GM12878 (cell line): ENCODE data around the gene SRSF9. TPM values are rescaled to one million over a fixed set of nuclear protein-coding genes. Genes with fewer than 3 reads are reported as not detected.

Source experiments
- CHD4 ChIP-seq: fragments of 200-600 bp; sonication (generic); IDR thresholded peaks from 2 replicates; pipeline ENCODE4 v1.6.1; 2016; ENCODE audit warnings: mild to moderate bottlenecking
- CREB1 ChIP-seq: IDR thresholded peaks from 2 replicates; pipeline ENCODE4 v1.6.1; 2012; ENCODE audit warnings: low read depth, mild to moderate bottlenecking, inconsistent platforms
- HCFC1 ChIP-seq: fragments of 150-350 bp; IDR thresholded peaks from 2 replicates; pipeline ENCODE4 v1.6.1; 2014; ENCODE audit warnings: low read length
- KDM1A ChIP-seq: fragments of 200-600 bp; sonication (generic); IDR thresholded peaks from 2 replicates; pipeline ENCODE4 v1.6.1; 2016; ENCODE audit warnings: borderline replicate concordance
- MTA2 ChIP-seq: fragments of 450-650 bp; IDR thresholded peaks from 2 replicates; pipeline ENCODE4 v1.6.1; 2016; ENCODE audit warnings: low read depth, mild to moderate bottlenecking, moderate library complexity
- MTA3 ChIP-seq: IDR thresholded peaks from 2 replicates; pipeline ENCODE4 v1.6.1; 2012; ENCODE audit warnings: low read length, inconsistent platforms, borderline replicate concordance
- MXI1 ChIP-seq: fragments of 150-350 bp; IDR thresholded peaks from 2 replicates; pipeline ENCODE4 v1.6.1; 2011; ENCODE audit warnings: low read depth, mild to moderate bottlenecking, inconsistent platforms, low read length, improper control_type of control experiment
- POLR2AphosphoS2 ChIP-seq: IDR thresholded peaks from 2 replicates; pipeline ENCODE4 v1.6.1; 2011; ENCODE audit warnings: low read depth, mild to moderate bottlenecking, low read length, improper control_type of control experiment, moderate library complexity
- SUPT20H ChIP-seq: IDR thresholded peaks from 2 replicates; pipeline ENCODE4 v1.6.1; 2011; ENCODE audit warnings: low read depth, mild to moderate bottlenecking, low read length, moderate library complexity, borderline replicate concordance; ENCODE audit not compliant: control insufficient read depth
- TCF12 ChIP-seq: IDR thresholded peaks from 2 replicates; pipeline ENCODE4 v1.6.1; 2011; ENCODE audit warnings: low read depth, mild to moderate bottlenecking, low read length
- YBX1 ChIP-seq: fragments of 450-650 bp; IDR thresholded peaks from 2 replicates; pipeline ENCODE4 v1.6.1; 2016; ENCODE audit warnings: antibody characterized with exemption
- ZNF24 ChIP-seq: fragments of 450-650 bp; IDR thresholded peaks from 2 replicates; pipeline ENCODE4 v1.6.1; 2017; ENCODE audit warnings: antibody characterized with exemption, mild to moderate bottlenecking
- polyA plus RNA-seq, 11 experiments: library from polyadenylated mRNA; depleted of rRNA in 4 of 11; unstranded in 6 of 11; stranded (reverse) in 5 of 11; fragments of >200 nt; fragmentation: Nextera tagmentation in 4 of 11; fragmentation: Illumina TruSeq in 1 of 11; extraction: Ambion mirVana in 4 of 11; extraction: Trizol in 1 of 11; gene quantifications; 1 replicate in 1 of 11; 2 replicates in 10 of 11; pipeline versions ENCODE4 v1.2.1 to v1.2.3, GENCODE V29; 2011 to 2016; ENCODE audit warnings: inconsistent platforms in 2 of 11, missing spikeins in 2 of 11, low read depth in 1 of 11
- total RNA-seq, 4 experiments: library from RNA; depleted of rRNA in 3 of 4; stranded (reverse); fragments of >200 nt in 3 of 4; fragmentation: Illumina TruSeq in 1 of 4; extraction: Trizol in 1 of 4; gene quantifications; 2 replicates each; pipeline versions ENCODE4 v1.2.1 to v1.2.3, GENCODE V29; 2013 to 2021
- TF ChIP-seq, protein P1 (sequence below): IDR thresholded peaks from 2 replicates; pipeline ENCODE4 v1.6.1; 2012; ENCODE audit warnings: low read depth, low read length, improper control_type of control experiment
- TF ChIP-seq, protein P2 (sequence below): fragments of 450-650 bp; IDR thresholded peaks from 2 replicates; pipeline ENCODE4 v1.6.1; 2016; ENCODE audit warnings: mild to moderate bottlenecking
- TF ChIP-seq, protein P3 (sequence below): fragments of 450-650 bp; IDR thresholded peaks from 2 replicates; pipeline ENCODE4 v1.6.1; 2017; ENCODE audit warnings: mild to moderate bottlenecking, low read depth, inconsistent platforms; ENCODE audit not compliant: poor library complexity, severe bottlenecking
- TF ChIP-seq, protein P4 (sequence below): fragments of 450-650 bp; formaldehyde crosslinking; IDR thresholded peaks from 2 replicates; pipeline ENCODE4 v1.5.0; 2022; ENCODE audit warnings: mild to moderate bottlenecking, missing genetic modification characterization
- TF ChIP-seq, protein P5 (sequence below): IDR thresholded peaks from 2 replicates; pipeline ENCODE4 v1.6.1; 2011; ENCODE audit warnings: borderline replicate concordance, low read depth, mild to moderate bottlenecking, moderate library complexity, low read length; ENCODE audit not compliant: insufficient read depth, poor library complexity, severe bottlenecking
- TF ChIP-seq, protein P6 (sequence below), 3 experiments: IDR thresholded peaks in 2 of 3; conservative IDR thresholded peaks in 1 of 3; 2 replicates each; pipeline ENCODE4 v1.5.1; 2011; ENCODE audit warnings: low read depth in 3 of 3, low read length in 3 of 3, mild to moderate bottlenecking in 3 of 3, control low read depth in 2 of 3, moderate library complexity in 2 of 3, inconsistent platforms in 1 of 3, mixed read lengths in 1 of 3; ENCODE audit not compliant: control insufficient read depth in 2 of 3, insufficient read depth in 1 of 3; ENCODE audit errors: extremely low read depth in 1 of 3

SRSF9 gene
- total and polyA plus RNA-seq, 10 of the 15 experiments (the other 5 are each of a cell fraction or from before 2014, with no cell fraction given): 56.2 to 510 (median 186) TPM

DNA sequence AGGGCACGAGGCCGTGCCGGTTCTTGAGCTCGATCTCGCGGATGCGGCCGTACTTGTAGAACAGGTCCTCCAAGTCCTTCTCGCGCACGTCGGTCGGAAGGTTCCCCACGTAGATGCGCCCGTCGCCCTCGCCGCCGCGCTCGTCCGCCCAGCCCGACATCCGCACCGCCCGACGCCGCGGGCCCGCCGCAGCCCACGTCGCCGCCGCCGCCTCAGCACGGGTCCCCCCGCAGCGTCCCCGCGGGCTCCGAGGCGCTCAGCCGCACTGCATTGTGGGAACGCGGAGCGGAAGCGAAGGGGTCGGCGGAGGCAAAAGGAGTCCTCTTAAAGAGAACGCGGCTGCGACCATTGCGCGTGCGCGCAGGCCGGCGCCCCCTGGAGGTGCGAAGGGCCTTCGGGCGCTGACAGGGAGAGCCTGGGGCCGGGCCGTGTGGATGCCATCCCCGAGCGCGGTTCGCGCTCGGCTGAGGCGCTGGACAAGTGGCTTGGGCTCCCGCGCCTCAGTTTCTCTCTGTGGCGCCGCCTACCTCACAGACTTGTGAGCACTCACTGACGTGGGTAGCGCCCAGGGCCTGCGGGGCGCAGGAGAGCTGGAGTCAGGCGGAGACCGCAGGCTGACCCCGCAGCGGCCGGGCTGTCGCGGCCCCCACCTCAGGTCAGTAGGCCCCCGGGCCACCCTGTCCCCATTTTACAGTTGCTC lies at the start of gene SRSF9 (continued):
- TF ChIP-seq, protein P1, sequence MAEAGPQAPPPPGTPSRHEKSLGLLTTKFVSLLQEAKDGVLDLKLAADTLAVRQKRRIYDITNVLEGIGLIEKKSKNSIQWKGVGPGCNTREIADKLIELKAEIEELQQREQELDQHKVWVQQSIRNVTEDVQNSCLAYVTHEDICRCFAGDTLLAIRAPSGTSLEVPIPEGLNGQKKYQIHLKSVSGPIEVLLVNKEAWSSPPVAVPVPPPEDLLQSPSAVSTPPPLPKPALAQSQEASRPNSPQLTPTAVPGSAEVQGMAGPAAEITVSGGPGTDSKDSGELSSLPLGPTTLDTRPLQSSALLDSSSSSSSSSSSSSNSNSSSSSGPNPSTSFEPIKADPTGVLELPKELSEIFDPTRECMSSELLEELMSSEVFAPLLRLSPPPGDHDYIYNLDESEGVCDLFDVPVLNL: no peak
- no peak for TF ChIP-seq MTA3
- TF ChIP-seq CHD4: no peak
- TF ChIP-seq, protein P2, sequence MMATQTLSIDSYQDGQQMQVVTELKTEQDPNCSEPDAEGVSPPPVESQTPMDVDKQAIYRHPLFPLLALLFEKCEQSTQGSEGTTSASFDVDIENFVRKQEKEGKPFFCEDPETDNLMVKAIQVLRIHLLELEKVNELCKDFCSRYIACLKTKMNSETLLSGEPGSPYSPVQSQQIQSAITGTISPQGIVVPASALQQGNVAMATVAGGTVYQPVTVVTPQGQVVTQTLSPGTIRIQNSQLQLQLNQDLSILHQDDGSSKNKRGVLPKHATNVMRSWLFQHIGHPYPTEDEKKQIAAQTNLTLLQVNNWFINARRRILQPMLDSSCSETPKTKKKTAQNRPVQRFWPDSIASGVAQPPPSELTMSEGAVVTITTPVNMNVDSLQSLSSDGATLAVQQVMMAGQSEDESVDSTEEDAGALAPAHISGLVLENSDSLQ: peak; percentile 28; the same call in 1 of the 2 replicates
- TF ChIP-seq HCFC1: 0 out of 2 replicates have a peak, but pooled peaks have one; percentile 43
- TF ChIP-seq, protein P3, sequence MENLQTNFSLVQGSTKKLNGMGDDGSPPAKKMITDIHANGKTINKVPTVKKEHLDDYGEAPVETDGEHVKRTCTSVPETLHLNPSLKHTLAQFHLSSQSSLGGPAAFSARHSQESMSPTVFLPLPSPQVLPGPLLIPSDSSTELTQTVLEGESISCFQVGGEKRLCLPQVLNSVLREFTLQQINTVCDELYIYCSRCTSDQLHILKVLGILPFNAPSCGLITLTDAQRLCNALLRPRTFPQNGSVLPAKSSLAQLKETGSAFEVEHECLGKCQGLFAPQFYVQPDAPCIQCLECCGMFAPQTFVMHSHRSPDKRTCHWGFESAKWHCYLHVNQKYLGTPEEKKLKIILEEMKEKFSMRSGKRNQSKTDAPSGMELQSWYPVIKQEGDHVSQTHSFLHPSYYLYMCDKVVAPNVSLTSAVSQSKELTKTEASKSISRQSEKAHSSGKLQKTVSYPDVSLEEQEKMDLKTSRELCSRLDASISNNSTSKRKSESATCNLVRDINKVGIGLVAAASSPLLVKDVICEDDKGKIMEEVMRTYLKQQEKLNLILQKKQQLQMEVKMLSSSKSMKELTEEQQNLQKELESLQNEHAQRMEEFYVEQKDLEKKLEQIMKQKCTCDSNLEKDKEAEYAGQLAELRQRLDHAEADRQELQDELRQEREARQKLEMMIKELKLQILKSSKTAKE: no peak
- no peak for TF ChIP-seq TCF12
- TF ChIP-seq YBX1: no peak
- 0 out of 2 replicates have a peak, but pooled peaks have one; percentile 67 for TF ChIP-seq POLR2AphosphoS2
- no peak for TF ChIP-seq ZNF24
- TF ChIP-seq, protein P4, sequence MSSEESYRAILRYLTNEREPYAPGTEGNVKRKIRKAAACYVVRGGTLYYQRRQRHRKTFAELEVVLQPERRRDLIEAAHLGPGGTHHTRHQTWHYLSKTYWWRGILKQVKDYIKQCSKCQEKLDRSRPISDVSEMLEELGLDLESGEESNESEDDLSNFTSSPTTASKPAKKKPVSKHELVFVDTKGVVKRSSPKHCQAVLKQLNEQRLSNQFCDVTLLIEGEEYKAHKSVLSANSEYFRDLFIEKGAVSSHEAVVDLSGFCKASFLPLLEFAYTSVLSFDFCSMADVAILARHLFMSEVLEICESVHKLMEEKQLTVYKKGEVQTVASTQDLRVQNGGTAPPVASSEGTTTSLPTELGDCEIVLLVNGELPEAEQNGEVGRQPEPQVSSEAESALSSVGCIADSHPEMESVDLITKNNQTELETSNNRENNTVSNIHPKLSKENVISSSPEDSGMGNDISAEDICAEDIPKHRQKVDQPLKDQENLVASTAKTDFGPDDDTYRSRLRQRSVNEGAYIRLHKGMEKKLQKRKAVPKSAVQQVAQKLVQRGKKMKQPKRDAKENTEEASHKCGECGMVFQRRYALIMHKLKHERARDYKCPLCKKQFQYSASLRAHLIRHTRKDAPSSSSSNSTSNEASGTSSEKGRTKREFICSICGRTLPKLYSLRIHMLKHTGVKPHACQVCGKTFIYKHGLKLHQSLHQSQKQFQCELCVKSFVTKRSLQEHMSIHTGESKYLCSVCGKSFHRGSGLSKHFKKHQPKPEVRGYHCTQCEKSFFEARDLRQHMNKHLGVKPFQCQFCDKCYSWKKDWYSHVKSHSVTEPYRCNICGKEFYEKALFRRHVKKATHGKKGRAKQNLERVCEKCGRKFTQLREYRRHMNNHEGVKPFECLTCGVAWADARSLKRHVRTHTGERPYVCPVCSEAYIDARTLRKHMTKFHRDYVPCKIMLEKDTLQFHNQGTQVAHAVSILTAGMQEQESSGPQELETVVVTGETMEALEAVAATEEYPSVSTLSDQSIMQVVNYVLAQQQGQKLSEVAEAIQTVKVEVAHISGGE (CRISPR knock-in tag): no peak
- TF ChIP-seq KDM1A: no peak
- peak; percentile 67; the same call in 1 of the 2 replicates for TF ChIP-seq CREB1
- TF ChIP-seq SUPT20H: no peak
- TF ChIP-seq, protein P5, sequence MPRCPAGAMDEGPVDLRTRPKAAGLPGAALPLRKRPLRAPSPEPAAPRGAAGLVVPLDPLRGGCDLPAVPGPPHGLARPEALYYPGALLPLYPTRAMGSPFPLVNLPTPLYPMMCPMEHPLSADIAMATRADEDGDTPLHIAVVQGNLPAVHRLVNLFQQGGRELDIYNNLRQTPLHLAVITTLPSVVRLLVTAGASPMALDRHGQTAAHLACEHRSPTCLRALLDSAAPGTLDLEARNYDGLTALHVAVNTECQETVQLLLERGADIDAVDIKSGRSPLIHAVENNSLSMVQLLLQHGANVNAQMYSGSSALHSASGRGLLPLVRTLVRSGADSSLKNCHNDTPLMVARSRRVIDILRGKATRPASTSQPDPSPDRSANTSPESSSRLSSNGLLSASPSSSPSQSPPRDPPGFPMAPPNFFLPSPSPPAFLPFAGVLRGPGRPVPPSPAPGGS: no peak
- TF ChIP-seq, protein P6, sequence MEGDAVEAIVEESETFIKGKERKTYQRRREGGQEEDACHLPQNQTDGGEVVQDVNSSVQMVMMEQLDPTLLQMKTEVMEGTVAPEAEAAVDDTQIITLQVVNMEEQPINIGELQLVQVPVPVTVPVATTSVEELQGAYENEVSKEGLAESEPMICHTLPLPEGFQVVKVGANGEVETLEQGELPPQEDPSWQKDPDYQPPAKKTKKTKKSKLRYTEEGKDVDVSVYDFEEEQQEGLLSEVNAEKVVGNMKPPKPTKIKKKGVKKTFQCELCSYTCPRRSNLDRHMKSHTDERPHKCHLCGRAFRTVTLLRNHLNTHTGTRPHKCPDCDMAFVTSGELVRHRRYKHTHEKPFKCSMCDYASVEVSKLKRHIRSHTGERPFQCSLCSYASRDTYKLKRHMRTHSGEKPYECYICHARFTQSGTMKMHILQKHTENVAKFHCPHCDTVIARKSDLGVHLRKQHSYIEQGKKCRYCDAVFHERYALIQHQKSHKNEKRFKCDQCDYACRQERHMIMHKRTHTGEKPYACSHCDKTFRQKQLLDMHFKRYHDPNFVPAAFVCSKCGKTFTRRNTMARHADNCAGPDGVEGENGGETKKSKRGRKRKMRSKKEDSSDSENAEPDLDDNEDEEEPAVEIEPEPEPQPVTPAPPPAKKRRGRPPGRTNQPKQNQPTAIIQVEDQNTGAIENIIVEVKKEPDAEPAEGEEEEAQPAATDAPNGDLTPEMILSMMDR (IDR thresholded peaks at IDR 0.05 in 2 of 3, conservative IDR thresholded peaks at IDR 0.05 in 1 of 3; ENCODE audit: control insufficient read depth in 2 of 3, extremely low read depth in 1 of 3, insufficient read depth in 1 of 3, low read depth in 3 of 3, low read length in 3 of 3): peak; percentile 92 to 99 (median 96)
- no peak for TF ChIP-seq MTA2
- peak; percentile 99 for TF ChIP-seq MXI1
